ENCODE measurements around the gene NRARP.

NRARP gene

GRCh38 chr9:137294681-137295237 is 7.3 kb downstream of the NRARP start:
- H3K4me2 ChIP-seq (ENCODE audit: low read length): peak overlapping the region; percentile 40; the same call in 1 of the 2 replicates
- H3K4me3 ChIP-seq (ENCODE audit: low read depth, low read length, poor library complexity, severe bottlenecking): no peak overlapping the region
- no peak overlapping the region for H2AFZ ChIP-seq (ENCODE audit: low read length)
- no peak overlapping the region for H3K9ac ChIP-seq (ENCODE audit: low read length)
- no peaks in the 10 kb centered on the region for H3K9me2 ChIP-seq (ENCODE audit: low read depth, low read length)
- TF ChIP-seq EZH2 (IDR thresholded peaks at IDR 0.05; ENCODE audit: borderline replicate concordance, low read length) (no peak), CTCF (IDR thresholded peaks at IDR 0.05; ENCODE audit: low read length) (no peak)
- no peaks in the 10 kb centered on the region for H3K9me3 ChIP-seq (ENCODE audit: low read length)
- no peak overlapping the region for H3K27ac ChIP-seq (ENCODE audit: low read depth, low read length, poor library complexity, severe bottlenecking)
- H4K20me1 ChIP-seq (ENCODE audit: insufficient read depth, low read length): no peaks in the 10 kb centered on the region
- H3F3A ChIP-seq (ENCODE audit: insufficient read depth, low read length): no peaks in the 10 kb centered on the region
- H3K4me1 ChIP-seq (ENCODE audit: insufficient read depth, low read length, severe bottlenecking): no peaks in the 10 kb centered on the region
- no peaks in the 10 kb centered on the region for H3K79me2 ChIP-seq (ENCODE audit: insufficient read depth, low read length)
- H3K27me3 ChIP-seq (ENCODE audit: insufficient read depth, low read length): peaks cover 12% of the 10 kb centered on the region; the same call in 1 of the 2 replicates
- no peaks in the 10 kb centered on the region for H3K36me3 ChIP-seq (ENCODE audit: insufficient read depth, low read length)

GRCh38 chr9:137294091-137294680 is 7.9 kb downstream of the NRARP start:
- H3K4me2 ChIP-seq (ENCODE audit: low read length): no peak overlapping the region
- H3K9me3 ChIP-seq (ENCODE audit: low read length): no peaks in the 10 kb centered on the region
- peaks cover 12% of the 10 kb centered on the region; the same call in 1 of the 2 replicates for H3K27me3 ChIP-seq (ENCODE audit: insufficient read depth, low read length)
- H3K27ac ChIP-seq (ENCODE audit: low read depth, low read length, poor library complexity, severe bottlenecking): no peak overlapping the region
- no peak overlapping the region for H3K9ac ChIP-seq (ENCODE audit: low read length)
- no peaks in the 10 kb centered on the region for H4K20me1 ChIP-seq (ENCODE audit: insufficient read depth, low read length)
- no peak overlapping the region for H2AFZ ChIP-seq (ENCODE audit: low read length)
- no peaks in the 10 kb centered on the region for H3K36me3 ChIP-seq (ENCODE audit: insufficient read depth, low read length)
- H3K4me3 ChIP-seq (ENCODE audit: low read depth, low read length, poor library complexity, severe bottlenecking): no peak overlapping the region
- H3F3A ChIP-seq (ENCODE audit: insufficient read depth, low read length): no peaks in the 10 kb centered on the region
- no peaks in the 10 kb centered on the region for H3K79me2 ChIP-seq (ENCODE audit: insufficient read depth, low read length)
- H3K4me1 ChIP-seq (ENCODE audit: insufficient read depth, low read length, severe bottlenecking): no peaks in the 10 kb centered on the region
- no peaks in the 10 kb centered on the region for H3K9me2 ChIP-seq (ENCODE audit: low read depth, low read length)
- TF ChIP-seq EZH2 (IDR thresholded peaks at IDR 0.05; ENCODE audit: borderline replicate concordance, low read length) (no peak), CTCF (IDR thresholded peaks at IDR 0.05; ENCODE audit: low read length) (no peak)

- no peaks in the 10 kb centered on the region for H3F3A ChIP-seq (ENCODE audit: insufficient read depth, low read length)
- H4K20me1 ChIP-seq (ENCODE audit: insufficient read depth, low read length): no peaks in the 10 kb centered on the region
- H3K4me3 ChIP-seq (ENCODE audit: low read depth, low read length, poor library complexity, severe bottlenecking): no peak overlapping the region
- H3K9me2 ChIP-seq (ENCODE audit: low read depth, low read length): no peaks in the 10 kb centered on the region
- no peaks in the 10 kb centered on the region for H3K36me3 ChIP-seq (ENCODE audit: insufficient read depth, low read length)
- no peaks in the 10 kb centered on the region for H3K4me1 ChIP-seq (ENCODE audit: insufficient read depth, low read length, severe bottlenecking)
- no peak overlapping the region for H2AFZ ChIP-seq (ENCODE audit: low read length)
- no peaks in the 10 kb centered on the region for H3K79me2 ChIP-seq (ENCODE audit: insufficient read depth, low read length)
- no peak overlapping the region for H3K9ac ChIP-seq (ENCODE audit: low read length)
- peaks cover 12% of the 10 kb centered on the region; the same call in 1 of the 2 replicates for H3K27me3 ChIP-seq (ENCODE audit: insufficient read depth, low read length)
- H3K4me2 ChIP-seq (ENCODE audit: low read length): no peak overlapping the region
- no peaks in the 10 kb centered on the region for H3K9me3 ChIP-seq (ENCODE audit: low read length)
- TF ChIP-seq CTCF (IDR thresholded peaks at IDR 0.05; ENCODE audit: low read length) (no peak), EZH2 (IDR thresholded peaks at IDR 0.05; ENCODE audit: borderline replicate concordance, low read length) (no peak)
- H3K27ac ChIP-seq (ENCODE audit: low read depth, low read length, poor library complexity, severe bottlenecking): no peak overlapping the region
Measured at GRCh38 chr9:137293482-137294090, 8.5 kb downstream of the NRARP start.

Data from OCI-LY1 (cell line).